ENCODE measurements around the gene PANX2.

PANX2 gene

DNA sequence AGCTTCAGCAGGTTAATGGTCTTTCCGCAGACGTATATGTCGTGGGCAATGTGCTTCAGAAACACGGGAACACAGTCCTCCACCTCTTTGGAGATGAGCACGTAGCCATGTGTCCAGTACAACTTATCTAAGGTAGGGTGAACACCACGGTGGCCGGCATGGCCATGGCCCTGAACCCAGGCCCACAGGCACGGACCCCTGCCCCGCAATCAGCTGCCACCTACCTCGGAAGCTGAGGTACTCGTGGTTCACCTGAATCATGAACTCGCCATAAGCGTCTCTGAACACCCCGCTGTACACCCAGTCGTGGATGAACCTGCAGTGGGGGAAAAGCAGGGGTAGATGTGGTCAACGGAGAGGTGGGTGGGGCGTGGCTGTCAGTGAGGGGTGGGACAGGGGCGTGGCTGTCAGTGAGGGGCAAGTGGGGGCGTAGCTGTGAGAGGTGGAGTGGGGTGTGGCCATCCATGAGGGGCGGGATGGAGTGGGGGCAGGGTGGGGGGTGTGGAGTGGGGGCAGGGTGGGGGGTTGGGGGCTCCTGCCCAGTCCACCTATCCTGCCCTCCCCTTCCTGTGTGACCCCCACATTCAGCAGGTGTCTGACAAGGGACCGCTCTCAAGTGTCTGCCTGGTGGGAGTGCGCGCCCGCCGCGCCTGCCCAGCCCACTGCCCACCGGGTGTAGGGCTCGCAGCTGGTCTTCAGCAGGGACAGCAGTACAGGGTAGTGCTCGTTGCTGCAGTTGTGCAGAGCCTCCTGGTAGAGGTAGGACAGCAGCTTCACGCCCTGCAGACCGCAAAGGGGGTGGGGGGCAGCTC, 55.7 kb downstream of the PANX2 start:
- no peaks in the 10 kb centered on the region for H3F3A ChIP-seq (ENCODE audit: insufficient read depth, low read length)
- H3K79me2 ChIP-seq (ENCODE audit: insufficient read depth, low read length): no peaks in the 10 kb centered on the region
- H3K27ac ChIP-seq (ENCODE audit: low read depth, low read length, poor library complexity, severe bottlenecking): no peak overlapping the region
- H3K9me2 ChIP-seq (ENCODE audit: low read depth, low read length): no peaks in the 10 kb centered on the region
- no peak overlapping the region for H2AFZ ChIP-seq (ENCODE audit: low read length)
- no peaks in the 10 kb centered on the region for H3K4me1 ChIP-seq (ENCODE audit: insufficient read depth, low read length, severe bottlenecking)
- H3K36me3 ChIP-seq (ENCODE audit: insufficient read depth, low read length): peaks cover 62% of the 10 kb centered on the region
- H3K4me3 ChIP-seq (ENCODE audit: low read depth, low read length, poor library complexity, severe bottlenecking): no peak overlapping the region
- no peak overlapping the region for H3K9ac ChIP-seq (ENCODE audit: low read length)
- H3K27me3 ChIP-seq (ENCODE audit: insufficient read depth, low read length): no peaks in the 10 kb centered on the region
- TF ChIP-seq, protein P1, sequence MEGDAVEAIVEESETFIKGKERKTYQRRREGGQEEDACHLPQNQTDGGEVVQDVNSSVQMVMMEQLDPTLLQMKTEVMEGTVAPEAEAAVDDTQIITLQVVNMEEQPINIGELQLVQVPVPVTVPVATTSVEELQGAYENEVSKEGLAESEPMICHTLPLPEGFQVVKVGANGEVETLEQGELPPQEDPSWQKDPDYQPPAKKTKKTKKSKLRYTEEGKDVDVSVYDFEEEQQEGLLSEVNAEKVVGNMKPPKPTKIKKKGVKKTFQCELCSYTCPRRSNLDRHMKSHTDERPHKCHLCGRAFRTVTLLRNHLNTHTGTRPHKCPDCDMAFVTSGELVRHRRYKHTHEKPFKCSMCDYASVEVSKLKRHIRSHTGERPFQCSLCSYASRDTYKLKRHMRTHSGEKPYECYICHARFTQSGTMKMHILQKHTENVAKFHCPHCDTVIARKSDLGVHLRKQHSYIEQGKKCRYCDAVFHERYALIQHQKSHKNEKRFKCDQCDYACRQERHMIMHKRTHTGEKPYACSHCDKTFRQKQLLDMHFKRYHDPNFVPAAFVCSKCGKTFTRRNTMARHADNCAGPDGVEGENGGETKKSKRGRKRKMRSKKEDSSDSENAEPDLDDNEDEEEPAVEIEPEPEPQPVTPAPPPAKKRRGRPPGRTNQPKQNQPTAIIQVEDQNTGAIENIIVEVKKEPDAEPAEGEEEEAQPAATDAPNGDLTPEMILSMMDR (IDR thresholded peaks at IDR 0.05; ENCODE audit: low read length): no peak
- TF ChIP-seq EZH2 (IDR thresholded peaks at IDR 0.05; ENCODE audit: borderline replicate concordance, low read length): no peak
- H4K20me1 ChIP-seq (ENCODE audit: insufficient read depth, low read length): no peaks in the 10 kb centered on the region
- no peak overlapping the region for H3K4me2 ChIP-seq (ENCODE audit: low read length)
- H3K9me3 ChIP-seq (ENCODE audit: low read length): no peaks in the 10 kb centered on the region

DNA sequence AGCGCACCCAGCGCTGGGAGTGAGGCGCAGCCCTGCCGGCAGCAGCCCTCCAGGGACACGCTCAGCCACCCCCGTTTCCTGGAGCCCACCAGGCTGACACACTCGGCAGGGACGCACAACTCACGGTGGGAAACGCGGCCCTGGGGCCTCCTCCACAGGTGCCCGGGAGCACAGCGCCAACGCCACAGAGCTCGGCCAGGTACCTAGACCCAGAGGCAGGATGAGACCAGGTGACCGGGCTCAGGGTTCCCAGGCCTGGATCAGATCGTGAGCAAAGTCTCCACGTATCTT, 56.3 kb downstream of the PANX2 start:
- Histone ChIP-seq H3K79me2 (ENCODE audit: insufficient read depth, low read length) (no peaks in the 10 kb centered on the region), H3K4me1 (ENCODE audit: insufficient read depth, low read length, severe bottlenecking) (no peaks in the 10 kb centered on the region), H3F3A (ENCODE audit: insufficient read depth, low read length) (no peaks in the 10 kb centered on the region), H3K9me3 (ENCODE audit: low read length) (no peaks in the 10 kb centered on the region), H3K4me3 (ENCODE audit: low read depth, low read length, poor library complexity, severe bottlenecking) (no peak overlapping the region), H3K4me2 (ENCODE audit: low read length) (no peak overlapping the region), H3K27ac (ENCODE audit: low read depth, low read length, poor library complexity, severe bottlenecking) (no peak overlapping the region), H4K20me1 (ENCODE audit: insufficient read depth, low read length) (no peaks in the 10 kb centered on the region), H3K9me2 (ENCODE audit: low read depth, low read length) (no peaks in the 10 kb centered on the region), H3K9ac (ENCODE audit: low read length) (no peak overlapping the region), H3K36me3 (ENCODE audit: insufficient read depth, low read length) (peaks cover 57% of the 10 kb centered on the region; the same call in 1 of the 2 replicates), H2AFZ (ENCODE audit: low read length) (no peak overlapping the region), H3K27me3 (ENCODE audit: insufficient read depth, low read length) (no peaks in the 10 kb centered on the region)
- TF ChIP-seq, protein P1 (IDR thresholded peaks at IDR 0.05; ENCODE audit: low read length): no peak
- TF ChIP-seq EZH2 (IDR thresholded peaks at IDR 0.05; ENCODE audit: borderline replicate concordance, low read length): no peak

DNA sequence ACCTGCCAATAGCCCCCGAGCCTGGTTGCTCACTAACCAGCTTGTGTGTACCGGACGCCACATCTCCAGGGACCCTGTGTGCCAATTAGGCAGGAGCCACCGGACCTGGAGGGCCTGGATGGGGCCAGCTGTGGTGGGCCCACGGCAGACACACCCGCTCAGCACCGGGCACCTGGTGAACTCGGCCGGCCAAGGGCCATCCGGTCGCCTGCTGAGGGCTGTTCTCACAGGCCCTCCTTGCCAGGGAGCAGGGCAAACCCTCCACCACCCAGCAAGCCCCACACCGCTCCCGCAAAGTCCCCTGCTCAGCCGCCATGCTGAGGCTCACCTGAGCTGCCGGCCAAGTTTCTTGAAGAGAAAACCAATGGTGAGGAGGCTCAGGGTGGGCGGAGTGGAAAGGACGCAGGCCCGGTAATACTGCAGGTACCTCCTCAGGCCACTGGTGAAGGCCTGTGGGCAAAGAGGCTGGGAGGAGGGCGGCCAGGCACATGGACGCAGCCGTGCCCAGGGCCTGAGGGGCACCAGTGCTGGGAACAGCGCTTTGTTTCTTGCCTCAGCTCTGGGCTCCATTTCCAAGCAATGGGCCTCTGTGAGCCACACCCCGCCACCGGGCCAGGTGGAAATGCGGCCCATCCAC, 57.2 kb downstream of the PANX2 start:
- Histone ChIP-seq H3K36me3 (ENCODE audit: insufficient read depth, low read length) (peaks cover 53% of the 10 kb centered on the region), H3K4me2 (ENCODE audit: low read length) (no peak overlapping the region), H4K20me1 (ENCODE audit: insufficient read depth, low read length) (no peaks in the 10 kb centered on the region), H3K4me3 (ENCODE audit: low read depth, low read length, poor library complexity, severe bottlenecking) (no peak overlapping the region), H3K9me3 (ENCODE audit: low read length) (no peaks in the 10 kb centered on the region), H3K27ac (ENCODE audit: low read depth, low read length, poor library complexity, severe bottlenecking) (no peak overlapping the region), H3K27me3 (ENCODE audit: insufficient read depth, low read length) (no peaks in the 10 kb centered on the region), H3K79me2 (ENCODE audit: insufficient read depth, low read length) (no peaks in the 10 kb centered on the region), H3F3A (ENCODE audit: insufficient read depth, low read length) (no peaks in the 10 kb centered on the region), H3K9ac (ENCODE audit: low read length) (no peak overlapping the region), H2AFZ (ENCODE audit: low read length) (no peak overlapping the region), H3K9me2 (ENCODE audit: low read depth, low read length) (no peaks in the 10 kb centered on the region), H3K4me1 (ENCODE audit: insufficient read depth, low read length, severe bottlenecking) (no peaks in the 10 kb centered on the region)
- TF ChIP-seq, protein P1 (IDR thresholded peaks at IDR 0.05; ENCODE audit: low read length): no peak
- TF ChIP-seq EZH2 (IDR thresholded peaks at IDR 0.05; ENCODE audit: borderline replicate concordance, low read length): no peak

All from OCI-LY1 (cell line).